Stimulated activated CD8-positive, alpha-beta memory T cell treated with anti-CD3 and anti-CD28 coated beads, Interleukin-12 subunit alpha, Interleukin-12 subunit beta, amount 100 ng/mL, for 24 hours (primary cell): ENCODE results near the gene VAV2.
"Not testable (repeated sequence)": the region's sequence is repeated elsewhere in the genome, so short reads cannot be mapped to it uniquely, and the experiment has no call there.

Experiments
- DNase-seq: peaks from one replicate; pipeline ENCODE4 v3.0.0-alpha.2; 2020; ENCODE audit errors: extremely low read depth

VAV2 gene

GRCh38 chr9:133996531-133997520 is 4.7 kb upstream of the VAV2 start:
- DNase-seq: no peak

DNA sequence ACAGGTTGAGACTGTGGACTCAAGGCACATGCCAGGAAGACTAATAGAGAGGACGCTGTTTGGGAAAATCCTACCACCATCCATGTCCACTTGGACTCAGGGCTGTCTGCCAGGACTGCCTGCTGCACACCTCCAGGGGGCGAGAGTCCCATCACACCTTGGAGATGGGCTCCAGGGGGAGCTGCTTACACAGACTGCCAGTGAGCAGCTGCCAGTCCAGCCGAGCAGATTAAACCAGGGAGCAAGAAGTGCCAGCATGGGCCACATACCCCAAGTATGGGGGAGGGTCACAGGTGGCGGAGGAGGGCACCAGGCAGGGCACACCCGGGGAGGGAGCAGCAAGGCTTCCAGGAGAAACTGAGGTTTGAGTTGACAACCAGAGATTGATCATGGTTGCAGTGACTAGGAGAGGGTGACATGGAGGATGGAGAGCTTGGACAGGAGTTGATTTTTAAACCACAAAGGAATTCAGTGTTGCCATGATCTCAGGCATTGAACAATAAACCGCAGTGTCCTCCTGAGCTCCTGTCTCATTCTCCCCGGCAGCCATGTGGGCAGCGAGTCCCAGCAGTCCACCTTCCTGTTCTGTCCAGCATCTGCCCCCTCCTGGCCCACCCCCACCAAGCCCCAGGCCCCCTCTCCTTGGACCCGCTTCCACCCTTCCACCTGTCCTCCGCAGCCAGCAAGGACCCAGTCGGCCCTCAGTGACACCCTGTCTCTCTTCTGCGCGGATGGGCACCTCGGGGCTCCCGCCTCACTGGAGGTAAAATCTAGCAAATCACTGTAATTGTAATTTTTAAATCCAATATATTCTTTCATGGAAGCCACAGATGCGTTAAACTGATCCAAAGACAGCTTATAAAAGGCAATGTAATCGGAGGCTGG is 3.1 kb upstream of the VAV2 start:
- DNase-seq: no peak

DNA sequence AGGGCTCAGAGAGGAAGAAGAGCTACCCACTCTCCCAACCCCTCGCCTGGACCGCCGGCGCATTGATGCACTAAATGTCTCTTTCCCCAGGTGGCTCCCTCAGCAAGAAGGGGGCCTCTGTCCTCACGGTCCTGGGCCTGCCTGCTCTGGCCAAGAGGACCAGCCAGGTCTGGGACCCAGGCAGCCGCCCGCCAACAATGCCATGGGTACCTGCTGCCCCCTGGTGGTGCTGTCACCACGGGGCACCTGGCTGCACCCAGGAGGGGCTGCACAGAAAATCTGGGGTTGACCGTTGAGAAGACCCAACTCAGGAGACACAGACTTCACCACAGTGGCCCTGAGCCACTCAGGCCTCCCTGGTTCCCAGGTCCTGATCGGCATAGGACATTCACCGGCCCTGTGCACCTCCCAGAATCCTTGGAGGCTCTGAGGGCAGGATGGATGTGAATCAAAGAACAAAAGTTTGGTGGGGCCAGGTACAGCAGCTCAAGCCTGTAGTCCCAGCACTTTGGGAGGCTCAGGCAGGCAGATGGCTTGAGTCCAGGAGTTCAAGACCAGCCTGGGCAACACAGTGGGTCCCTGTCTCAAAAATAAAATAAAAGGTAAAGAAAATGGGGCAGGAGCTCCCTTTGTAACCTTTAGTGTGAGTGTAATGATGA is 2.4 kb upstream of the VAV2 start:
- DNase-seq: peak; percentile 47

- no peak for DNase-seq
These were observed 1.6 kb upstream of the VAV2 start for GRCh38 chr9:133993635-133994253.

- DNase-seq: peak; percentile 45
These were observed 883 bp upstream of the VAV2 start for GRCh38 chr9:133992780-133993634.

GRCh38 chr9:133991214-133991921 is 756 bp downstream of the VAV2 start:
- no peak for DNase-seq

GRCh38 chr9:133990366-133991213 is 1.5 kb downstream of the VAV2 start:
- DNase-seq: no peak

- DNase-seq: no peak
These were observed 2.3 kb downstream of the VAV2 start for GRCh38 chr9:133989625-133990365.

GRCh38 chr9:133988771-133989170 is 3.4 kb downstream of the VAV2 start:
- DNase-seq: not testable (repeated sequence)

GRCh38 chr9:133987946-133988665 is 4.0 kb downstream of the VAV2 start:
- no peak for DNase-seq

- DNase-seq: no peak
These were observed 4.7 kb downstream of the VAV2 start for GRCh38 chr9:133987446-133987788.

GRCh38 chr9:133986774-133987445 is 5.2 kb downstream of the VAV2 start:
- DNase-seq: no peak

GRCh38 chr9:133986061-133986460 is 6.1 kb downstream of the VAV2 start:
- no peak for DNase-seq

DNA sequence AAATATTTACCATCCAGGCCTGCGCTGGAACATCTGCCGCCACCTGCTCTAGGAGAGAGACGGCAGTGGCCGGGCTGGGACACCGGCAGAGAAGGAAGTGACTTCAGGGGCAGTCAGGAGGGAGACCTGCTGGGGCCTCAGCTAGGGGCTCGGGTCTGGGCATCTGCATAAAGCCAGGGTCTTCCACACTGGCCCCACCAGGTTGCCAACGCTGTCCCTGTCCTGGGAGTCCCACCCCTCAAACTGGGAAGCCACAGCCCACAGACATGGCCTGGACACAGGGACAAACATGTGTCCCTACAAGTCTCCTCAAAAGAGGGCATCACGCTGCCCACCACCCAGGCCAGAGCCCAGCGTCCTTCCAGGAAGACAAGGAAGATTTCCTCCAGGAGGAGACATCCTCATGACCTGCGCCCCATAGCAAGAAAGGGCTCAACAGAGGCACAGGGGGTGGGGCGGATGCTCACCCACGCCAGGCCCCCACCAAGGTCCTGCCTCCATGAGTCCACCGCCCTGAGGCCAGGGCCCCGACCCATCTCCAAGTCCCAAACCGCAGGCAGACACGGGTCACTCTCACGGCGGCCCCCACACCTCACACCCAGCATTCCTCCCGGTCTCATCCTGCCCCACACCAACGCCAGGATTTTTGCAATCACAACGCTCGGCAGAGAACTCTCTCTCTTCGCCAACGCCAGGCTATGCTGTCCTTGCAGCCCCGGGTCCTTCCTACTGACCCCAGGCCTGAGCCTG is 9.0 kb downstream of the VAV2 start:
- DNase-seq: no peak

- DNase-seq: no peak
These were observed 10.0 kb downstream of the VAV2 start for GRCh38 chr9:133981958-133982681.

GRCh38 chr9:133981589-133981957 is 10.6 kb downstream of the VAV2 start:
- DNase-seq: no peak
